H1 (cell line): ENCODE results near the gene C1orf50. TPM values are rescaled to one million over a fixed set of nuclear protein-coding genes. Genes with fewer than 3 reads are reported as not detected.

Experiments
- ZNF274 ChIP-seq: IDR thresholded peaks from 2 replicates; pipeline ENCODE4 v1.7.0; 2012; ENCODE audit warnings: low read length, borderline replicate concordance; ENCODE audit errors: extremely low read depth
- polyA plus RNA-seq, 7 experiments: library from polyadenylated mRNA; depleted of rRNA in 3 of 7; stranded (reverse) in 5 of 7; unstranded in 2 of 7; fragments of >200 nt in 5 of 7; fragments of 200-250 nt in 2 of 7; gene quantifications; 1 replicate in 5 of 7; 2 replicates in 1 of 7; 4 replicates in 1 of 7; pipeline versions ENCODE4 v1.2.1 to v1.2.3, GENCODE V29; 2011 to 2013; ENCODE audit warnings: missing spikeins in 2 of 7, mixed read lengths in 2 of 7
- total RNA-seq: library from RNA; stranded (reverse); fragmentation: NEBNext Ultra II Directional; extraction: Animal tissue kit (Norgen Biotek cat#: 25700); gene quantifications from 2 replicates; pipeline ENCODE4 v1.2.1, GENCODE V29; 2021
- TF ChIP-seq, protein P1 (sequence below): fragments of 300-600 bp; sonication (generic); IDR thresholded peaks from 2 replicates; pipeline ENCODE4 v1.7.1; 2012; ENCODE audit warnings: low read length, moderate library complexity, mild to moderate bottlenecking, inconsistent platforms; ENCODE audit not compliant: insufficient replicate concordance

The C1orf50 gene
- total and polyA plus RNA-seq, 2 of the 8 experiments (the other 6 are each of a cell fraction or from before 2014, with no cell fraction given), result 3.2 to 7.1 TPM

DNA sequence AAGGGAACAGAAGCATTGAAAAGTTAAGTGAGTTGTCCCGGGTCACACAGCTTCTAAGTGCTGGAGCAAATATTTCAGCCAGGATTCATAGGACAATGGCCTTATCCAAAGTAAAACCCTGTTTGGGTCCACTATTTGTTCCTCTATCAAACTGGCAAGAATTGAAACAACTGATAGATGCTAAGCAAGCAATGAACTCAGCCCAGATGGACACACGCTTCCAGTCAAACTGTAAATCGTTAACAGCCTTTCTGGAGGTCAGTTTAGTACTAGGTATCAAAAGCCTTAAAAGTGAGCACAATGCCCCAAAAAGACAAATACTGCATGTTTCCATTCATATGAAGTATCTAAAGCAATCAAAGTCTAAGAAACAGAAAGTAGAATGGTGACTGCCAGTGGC is 50.9 kb downstream of the C1orf50 start (continued):
- TF ChIP-seq, protein P1, sequence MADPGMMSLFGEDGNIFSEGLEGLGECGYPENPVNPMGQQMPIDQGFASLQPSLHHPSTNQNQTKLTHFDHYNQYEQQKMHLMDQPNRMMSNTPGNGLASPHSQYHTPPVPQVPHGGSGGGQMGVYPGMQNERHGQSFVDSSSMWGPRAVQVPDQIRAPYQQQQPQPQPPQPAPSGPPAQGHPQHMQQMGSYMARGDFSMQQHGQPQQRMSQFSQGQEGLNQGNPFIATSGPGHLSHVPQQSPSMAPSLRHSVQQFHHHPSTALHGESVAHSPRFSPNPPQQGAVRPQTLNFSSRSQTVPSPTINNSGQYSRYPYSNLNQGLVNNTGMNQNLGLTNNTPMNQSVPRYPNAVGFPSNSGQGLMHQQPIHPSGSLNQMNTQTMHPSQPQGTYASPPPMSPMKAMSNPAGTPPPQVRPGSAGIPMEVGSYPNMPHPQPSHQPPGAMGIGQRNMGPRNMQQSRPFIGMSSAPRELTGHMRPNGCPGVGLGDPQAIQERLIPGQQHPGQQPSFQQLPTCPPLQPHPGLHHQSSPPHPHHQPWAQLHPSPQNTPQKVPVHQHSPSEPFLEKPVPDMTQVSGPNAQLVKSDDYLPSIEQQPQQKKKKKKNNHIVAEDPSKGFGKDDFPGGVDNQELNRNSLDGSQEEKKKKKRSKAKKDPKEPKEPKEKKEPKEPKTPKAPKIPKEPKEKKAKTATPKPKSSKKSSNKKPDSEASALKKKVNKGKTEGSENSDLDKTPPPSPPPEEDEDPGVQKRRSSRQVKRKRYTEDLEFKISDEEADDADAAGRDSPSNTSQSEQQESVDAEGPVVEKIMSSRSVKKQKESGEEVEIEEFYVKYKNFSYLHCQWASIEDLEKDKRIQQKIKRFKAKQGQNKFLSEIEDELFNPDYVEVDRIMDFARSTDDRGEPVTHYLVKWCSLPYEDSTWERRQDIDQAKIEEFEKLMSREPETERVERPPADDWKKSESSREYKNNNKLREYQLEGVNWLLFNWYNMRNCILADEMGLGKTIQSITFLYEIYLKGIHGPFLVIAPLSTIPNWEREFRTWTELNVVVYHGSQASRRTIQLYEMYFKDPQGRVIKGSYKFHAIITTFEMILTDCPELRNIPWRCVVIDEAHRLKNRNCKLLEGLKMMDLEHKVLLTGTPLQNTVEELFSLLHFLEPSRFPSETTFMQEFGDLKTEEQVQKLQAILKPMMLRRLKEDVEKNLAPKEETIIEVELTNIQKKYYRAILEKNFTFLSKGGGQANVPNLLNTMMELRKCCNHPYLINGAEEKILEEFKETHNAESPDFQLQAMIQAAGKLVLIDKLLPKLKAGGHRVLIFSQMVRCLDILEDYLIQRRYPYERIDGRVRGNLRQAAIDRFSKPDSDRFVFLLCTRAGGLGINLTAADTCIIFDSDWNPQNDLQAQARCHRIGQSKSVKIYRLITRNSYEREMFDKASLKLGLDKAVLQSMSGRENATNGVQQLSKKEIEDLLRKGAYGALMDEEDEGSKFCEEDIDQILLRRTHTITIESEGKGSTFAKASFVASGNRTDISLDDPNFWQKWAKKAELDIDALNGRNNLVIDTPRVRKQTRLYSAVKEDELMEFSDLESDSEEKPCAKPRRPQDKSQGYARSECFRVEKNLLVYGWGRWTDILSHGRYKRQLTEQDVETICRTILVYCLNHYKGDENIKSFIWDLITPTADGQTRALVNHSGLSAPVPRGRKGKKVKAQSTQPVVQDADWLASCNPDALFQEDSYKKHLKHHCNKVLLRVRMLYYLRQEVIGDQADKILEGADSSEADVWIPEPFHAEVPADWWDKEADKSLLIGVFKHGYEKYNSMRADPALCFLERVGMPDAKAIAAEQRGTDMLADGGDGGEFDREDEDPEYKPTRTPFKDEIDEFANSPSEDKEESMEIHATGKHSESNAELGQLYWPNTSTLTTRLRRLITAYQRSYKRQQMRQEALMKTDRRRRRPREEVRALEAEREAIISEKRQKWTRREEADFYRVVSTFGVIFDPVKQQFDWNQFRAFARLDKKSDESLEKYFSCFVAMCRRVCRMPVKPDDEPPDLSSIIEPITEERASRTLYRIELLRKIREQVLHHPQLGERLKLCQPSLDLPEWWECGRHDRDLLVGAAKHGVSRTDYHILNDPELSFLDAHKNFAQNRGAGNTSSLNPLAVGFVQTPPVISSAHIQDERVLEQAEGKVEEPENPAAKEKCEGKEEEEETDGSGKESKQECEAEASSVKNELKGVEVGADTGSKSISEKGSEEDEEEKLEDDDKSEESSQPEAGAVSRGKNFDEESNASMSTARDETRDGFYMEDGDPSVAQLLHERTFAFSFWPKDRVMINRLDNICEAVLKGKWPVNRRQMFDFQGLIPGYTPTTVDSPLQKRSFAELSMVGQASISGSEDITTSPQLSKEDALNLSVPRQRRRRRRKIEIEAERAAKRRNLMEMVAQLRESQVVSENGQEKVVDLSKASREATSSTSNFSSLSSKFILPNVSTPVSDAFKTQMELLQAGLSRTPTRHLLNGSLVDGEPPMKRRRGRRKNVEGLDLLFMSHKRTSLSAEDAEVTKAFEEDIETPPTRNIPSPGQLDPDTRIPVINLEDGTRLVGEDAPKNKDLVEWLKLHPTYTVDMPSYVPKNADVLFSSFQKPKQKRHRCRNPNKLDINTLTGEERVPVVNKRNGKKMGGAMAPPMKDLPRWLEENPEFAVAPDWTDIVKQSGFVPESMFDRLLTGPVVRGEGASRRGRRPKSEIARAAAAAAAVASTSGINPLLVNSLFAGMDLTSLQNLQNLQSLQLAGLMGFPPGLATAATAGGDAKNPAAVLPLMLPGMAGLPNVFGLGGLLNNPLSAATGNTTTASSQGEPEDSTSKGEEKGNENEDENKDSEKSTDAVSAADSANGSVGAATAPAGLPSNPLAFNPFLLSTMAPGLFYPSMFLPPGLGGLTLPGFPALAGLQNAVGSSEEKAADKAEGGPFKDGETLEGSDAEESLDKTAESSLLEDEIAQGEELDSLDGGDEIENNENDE, result no peak
- no peak for TF ChIP-seq ZNF274
